ENCODE data around the gene PPP1R37. TPM values are rescaled to one million over a fixed set of nuclear protein-coding genes. Genes with fewer than 3 reads are reported as not detected.

PPP1R37 gene
- total RNA-seq, 1 experiment from 2014 or later, result 45.7 TPM

DNA sequence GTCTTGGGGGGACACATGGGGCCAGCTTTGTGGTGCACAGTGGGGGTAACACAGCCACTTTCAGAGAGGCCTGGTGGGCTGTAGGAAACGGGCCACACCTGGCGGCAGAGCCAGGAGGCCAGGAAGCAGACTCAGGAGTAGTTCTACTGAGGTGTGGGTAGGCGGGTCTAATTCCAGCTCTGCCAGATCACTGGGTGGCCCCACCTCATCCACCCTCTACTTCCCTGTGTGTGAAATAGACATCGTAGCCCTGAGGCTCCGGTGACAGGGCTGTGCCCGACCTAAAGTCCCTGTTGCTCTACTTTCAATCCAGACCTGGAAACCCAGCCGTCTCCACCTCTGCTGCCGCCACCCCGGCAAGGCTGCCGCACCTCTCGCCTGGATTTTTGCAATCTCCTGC is 63.8 kb downstream of the PPP1R37 start:
- peaks cover 48% of the 10 kb centered on the region for H3K4me1 Mint-ChIP-seq (ENCODE audit: low read depth, unreplicated experiment)
- DNase-seq, result no peak
- peaks cover 25% of the 10 kb centered on the region for H3K27me3 Mint-ChIP-seq (ENCODE audit: unreplicated experiment)
- no peak overlapping the region for H3K27ac Mint-ChIP-seq (ENCODE audit: unreplicated experiment)
- no TSS peak for BruUV-seq (replicated peaks)
- CTCF ChIA-PET, result no interaction called here
- H3K36me3 Mint-ChIP-seq (ENCODE audit: insufficient read depth, unreplicated experiment), result peaks cover 66% of the 10 kb centered on the region
- TF ChIP-seq, protein P1, sequence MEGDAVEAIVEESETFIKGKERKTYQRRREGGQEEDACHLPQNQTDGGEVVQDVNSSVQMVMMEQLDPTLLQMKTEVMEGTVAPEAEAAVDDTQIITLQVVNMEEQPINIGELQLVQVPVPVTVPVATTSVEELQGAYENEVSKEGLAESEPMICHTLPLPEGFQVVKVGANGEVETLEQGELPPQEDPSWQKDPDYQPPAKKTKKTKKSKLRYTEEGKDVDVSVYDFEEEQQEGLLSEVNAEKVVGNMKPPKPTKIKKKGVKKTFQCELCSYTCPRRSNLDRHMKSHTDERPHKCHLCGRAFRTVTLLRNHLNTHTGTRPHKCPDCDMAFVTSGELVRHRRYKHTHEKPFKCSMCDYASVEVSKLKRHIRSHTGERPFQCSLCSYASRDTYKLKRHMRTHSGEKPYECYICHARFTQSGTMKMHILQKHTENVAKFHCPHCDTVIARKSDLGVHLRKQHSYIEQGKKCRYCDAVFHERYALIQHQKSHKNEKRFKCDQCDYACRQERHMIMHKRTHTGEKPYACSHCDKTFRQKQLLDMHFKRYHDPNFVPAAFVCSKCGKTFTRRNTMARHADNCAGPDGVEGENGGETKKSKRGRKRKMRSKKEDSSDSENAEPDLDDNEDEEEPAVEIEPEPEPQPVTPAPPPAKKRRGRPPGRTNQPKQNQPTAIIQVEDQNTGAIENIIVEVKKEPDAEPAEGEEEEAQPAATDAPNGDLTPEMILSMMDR (IDR thresholded peaks at IDR 0.05; ENCODE audit: unreplicated experiment), result no peak
- intact Hi-C loops (cut with micrococcal nuclease; ENCODE audit: unreplicated experiment), result no loop called here
- H3K9me3 Mint-ChIP-seq (ENCODE audit: low read depth, unreplicated experiment), result no peaks in the 10 kb centered on the region
- no peak overlapping the region for H3K4me3 Mint-ChIP-seq (ENCODE audit: low read depth, unreplicated experiment)

DNA sequence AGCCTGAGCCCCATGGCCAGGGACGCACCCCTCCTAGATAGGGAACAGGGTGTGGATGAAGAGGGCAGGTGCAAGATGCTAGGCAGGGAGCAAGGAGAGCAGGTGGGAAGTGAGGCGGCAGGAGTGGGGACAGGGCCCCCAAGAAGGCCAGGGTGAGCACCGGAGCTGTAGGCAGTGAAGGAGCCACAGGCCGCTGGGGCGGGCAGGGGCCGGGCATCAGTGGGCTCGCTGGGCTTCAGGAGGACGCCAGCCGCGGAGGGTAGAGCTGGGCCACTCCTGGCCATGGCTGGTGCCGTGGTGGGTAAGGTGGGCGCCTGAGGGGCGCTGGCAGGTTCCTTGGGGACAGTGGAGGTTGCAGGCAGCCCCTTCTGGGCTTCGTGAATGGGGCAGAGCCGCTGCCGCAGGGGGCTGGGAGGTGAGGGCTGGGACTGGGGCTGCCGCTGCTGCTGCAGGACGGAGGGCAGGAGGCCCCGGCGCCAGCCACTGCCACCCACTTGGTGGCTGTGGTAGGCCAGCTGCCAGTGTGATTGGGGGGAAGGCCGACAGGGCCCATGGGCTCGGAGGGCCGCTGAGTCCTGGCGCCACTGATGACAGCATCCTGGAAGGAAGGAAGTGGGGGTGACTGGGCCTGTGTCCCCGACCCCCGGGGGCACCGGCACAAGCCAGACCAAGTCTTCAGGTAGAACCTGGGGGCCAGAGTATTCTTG is 65.7 kb downstream of the PPP1R37 start:
- no TSS peak for BruUV-seq (replicated peaks)
- TF ChIP-seq, protein P1 (IDR thresholded peaks at IDR 0.05; ENCODE audit: unreplicated experiment), result no peak
- peaks cover 25% of the 10 kb centered on the region for H3K27me3 Mint-ChIP-seq (ENCODE audit: unreplicated experiment)
- H3K9me3 Mint-ChIP-seq (ENCODE audit: low read depth, unreplicated experiment), result no peaks in the 10 kb centered on the region
- intact Hi-C loops (cut with micrococcal nuclease; ENCODE audit: unreplicated experiment), result no loop called here
- DNase-seq, result no peak
- peak overlapping the region; percentile 28 for H3K27ac Mint-ChIP-seq (ENCODE audit: unreplicated experiment)
- CTCF ChIA-PET, result no interaction called here
- H3K4me1 Mint-ChIP-seq (ENCODE audit: low read depth, unreplicated experiment), result peaks cover 51% of the 10 kb centered on the region
- H3K4me3 Mint-ChIP-seq (ENCODE audit: low read depth, unreplicated experiment), result no peak overlapping the region
- H3K36me3 Mint-ChIP-seq (ENCODE audit: insufficient read depth, unreplicated experiment), result peaks cover 65% of the 10 kb centered on the region

DNA sequence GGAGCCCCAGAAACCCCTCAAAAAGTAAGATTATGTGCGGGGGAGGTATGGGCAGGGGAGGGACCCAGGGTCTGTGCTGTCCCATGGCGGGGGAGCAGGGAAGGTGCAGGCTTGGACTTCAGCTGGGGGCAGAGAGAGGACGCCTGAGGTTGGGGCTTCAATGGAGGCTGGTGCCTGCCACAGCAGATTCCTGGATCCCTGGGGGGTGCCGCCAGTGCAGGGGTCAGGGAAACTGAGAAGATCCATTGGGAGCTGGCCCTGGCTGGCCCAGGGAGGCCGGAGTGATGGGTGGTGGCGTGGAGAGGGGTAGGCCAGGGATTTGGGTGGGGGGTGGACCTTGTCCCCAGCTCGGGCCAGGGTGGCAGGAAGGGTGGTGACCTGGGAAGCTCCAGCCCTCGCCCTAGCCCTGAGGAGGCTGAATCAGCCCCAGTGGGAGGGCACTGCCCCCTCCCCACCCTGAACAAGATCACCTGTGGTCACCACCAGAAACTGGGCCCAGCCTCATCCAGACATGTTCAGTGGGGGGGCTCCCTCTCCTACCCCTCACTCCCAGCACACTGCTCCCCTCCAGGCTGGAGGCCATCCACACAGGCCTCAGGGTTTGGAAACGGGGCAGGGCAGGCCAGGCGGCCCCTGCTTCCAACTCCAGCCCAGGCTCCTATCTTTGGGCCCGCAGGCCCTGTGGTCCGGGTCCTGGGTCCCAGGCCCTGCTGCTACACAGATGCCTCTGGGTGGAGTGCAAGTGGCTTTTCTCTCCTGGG is 66.4 kb downstream of the PPP1R37 start:
- no peak for DNase-seq
- H3K36me3 Mint-ChIP-seq (ENCODE audit: insufficient read depth, unreplicated experiment), result peaks cover 65% of the 10 kb centered on the region
- intact Hi-C loops (cut with micrococcal nuclease; ENCODE audit: unreplicated experiment), result no loop called here
- no peak overlapping the region for H3K27ac Mint-ChIP-seq (ENCODE audit: unreplicated experiment)
- CTCF ChIA-PET, result no interaction called here
- peaks cover 25% of the 10 kb centered on the region for H3K27me3 Mint-ChIP-seq (ENCODE audit: unreplicated experiment)
- H3K4me3 Mint-ChIP-seq (ENCODE audit: low read depth, unreplicated experiment), result no peak overlapping the region
- H3K4me1 Mint-ChIP-seq (ENCODE audit: low read depth, unreplicated experiment), result peaks cover 51% of the 10 kb centered on the region
- BruUV-seq (replicated peaks), result no TSS peak
- TF ChIP-seq, protein P1 (IDR thresholded peaks at IDR 0.05; ENCODE audit: unreplicated experiment), result no peak
- H3K9me3 Mint-ChIP-seq (ENCODE audit: low read depth, unreplicated experiment), result no peaks in the 10 kb centered on the region

DNA sequence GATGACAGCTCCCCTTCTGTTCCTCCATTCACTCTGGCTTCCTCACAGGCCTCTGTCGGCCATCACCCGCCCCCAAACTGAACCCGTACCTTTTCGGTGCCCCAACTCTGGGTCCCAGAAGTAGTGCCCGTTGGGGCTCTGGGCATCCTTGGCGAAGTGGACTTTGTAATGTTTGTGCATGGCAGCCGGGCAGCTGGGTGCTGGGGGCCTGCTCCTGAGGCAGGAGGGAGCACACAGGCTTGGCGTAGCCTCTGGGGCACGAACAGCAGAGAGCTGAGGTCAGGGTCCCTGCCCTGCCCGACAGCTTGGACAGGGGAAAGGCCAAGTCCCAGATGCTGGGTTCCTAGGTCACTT is 67.0 kb downstream of the PPP1R37 start:
- Mint-ChIP-seq H3K27ac (ENCODE audit: unreplicated experiment) (peak overlapping the region; percentile 3), H3K27me3 (ENCODE audit: unreplicated experiment) (peaks cover 25% of the 10 kb centered on the region), H3K9me3 (ENCODE audit: low read depth, unreplicated experiment) (no peaks in the 10 kb centered on the region), H3K4me3 (ENCODE audit: low read depth, unreplicated experiment) (no peak overlapping the region), H3K36me3 (ENCODE audit: insufficient read depth, unreplicated experiment) (peaks cover 64% of the 10 kb centered on the region), H3K4me1 (ENCODE audit: low read depth, unreplicated experiment) (peaks cover 48% of the 10 kb centered on the region)
- CTCF ChIA-PET, result no interaction called here
- intact Hi-C loops (cut with micrococcal nuclease; ENCODE audit: unreplicated experiment), result no loop called here
- DNase-seq, result no peak
- no TSS peak for BruUV-seq (replicated peaks)
- TF ChIP-seq, protein P1 (IDR thresholded peaks at IDR 0.05; ENCODE audit: unreplicated experiment), result no peak

Measured in Calu3 (cell line).